HUDEP-2 (cell line): Measurements from ENCODE around the gene CORO2B.
A peak's percentile ranks its signal among the peaks of the same experiment; 100 is the strongest.

Experiments used
- DNase-seq, 76 experiments: peaks; one replicate each; lab custom pipeline; 2025; ENCODE audit not compliant: unreplicated experiment in 76 of 76; lab: John Stamatoyannopoulos, UW

Gene CORO2B

GRCh38 chr15:68623301-68623892 lies 44.6 kb downstream of the CORO2B start:
- no peak for DNase-seq

GRCh38 chr15:68625853-68626252 lies 47.1 kb downstream of the CORO2B start:
- DNase-seq, result no peak

- no peak for DNase-seq
Observed at GRCh38 chr15:68626283-68626682, 47.5 kb downstream of the CORO2B start.

- no peak for DNase-seq
Observed at GRCh38 chr15:68626739-68627138, 47.9 kb downstream of the CORO2B start.

DNA sequence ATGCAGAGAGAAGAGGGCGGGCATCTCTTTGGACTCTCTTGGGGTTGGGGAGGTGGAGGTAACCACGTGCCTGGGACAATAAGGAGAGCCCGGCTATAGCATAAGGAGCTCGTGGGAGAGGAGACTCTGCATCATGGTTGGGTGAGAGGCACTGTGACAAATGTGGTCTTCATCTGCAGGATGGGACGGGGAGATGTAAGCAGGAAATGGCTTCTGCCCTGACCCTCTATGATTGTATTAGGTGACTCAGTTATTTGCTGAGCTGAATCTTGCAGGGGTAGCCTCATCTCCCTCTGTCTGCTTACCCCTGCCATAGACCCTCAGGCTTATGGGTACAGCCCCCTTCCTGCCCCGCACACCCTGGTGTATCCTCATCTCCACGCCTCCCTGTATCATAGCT lies 48.7 kb downstream of the CORO2B start:
- no peak for DNase-seq

DNA sequence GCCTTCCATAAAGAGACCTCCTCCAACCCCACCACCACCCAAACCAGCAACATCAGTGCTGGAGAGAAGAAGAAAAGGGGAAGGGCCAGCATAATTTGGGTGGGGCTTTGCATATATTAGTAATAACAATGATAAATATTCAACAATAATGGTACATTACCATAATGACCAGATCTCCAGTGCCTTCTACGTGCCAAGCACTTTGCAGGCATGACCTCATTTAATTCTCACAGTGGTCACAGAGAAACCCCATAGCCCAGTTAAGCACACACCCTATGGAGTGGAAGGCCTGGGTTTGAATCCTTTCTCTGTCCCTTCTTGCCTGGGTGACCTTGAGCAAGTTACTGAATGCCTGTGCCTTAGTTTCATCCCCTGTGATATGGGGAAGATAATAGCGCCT lies 49.2 kb downstream of the CORO2B start:
- DNase-seq, result no peak

- no peak for DNase-seq
Observed at GRCh38 chr15:68629519-68630210, 50.9 kb downstream of the CORO2B start.

GRCh38 chr15:68630211-68630555 lies 51.4 kb downstream of the CORO2B start:
- DNase-seq, result no peak

DNA sequence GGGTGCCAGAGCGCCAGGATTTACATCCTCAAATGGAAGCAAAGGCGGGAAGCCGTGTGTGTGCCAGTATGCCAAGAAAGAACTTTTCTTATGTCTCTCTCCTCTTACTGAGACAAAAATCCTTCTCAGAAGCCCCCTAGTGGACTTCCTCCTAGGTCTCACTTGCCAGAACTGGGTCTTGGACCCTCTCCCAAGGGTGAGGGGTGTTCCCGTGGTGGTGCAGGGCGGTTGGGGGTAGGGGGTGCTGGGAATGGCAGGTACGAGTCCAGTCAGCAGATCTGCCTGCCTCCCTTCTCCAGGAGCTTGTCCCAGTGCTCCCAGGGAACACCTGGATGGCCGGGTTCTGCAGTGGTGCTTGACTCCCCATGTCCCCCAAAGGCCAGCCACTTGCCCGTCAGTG lies 52.0 kb downstream of the CORO2B start:
- DNase-seq, result no peak

GRCh38 chr15:68631601-68632051 lies 52.8 kb downstream of the CORO2B start:
- no peak for DNase-seq

GRCh38 chr15:68632101-68632500 lies 53.3 kb downstream of the CORO2B start:
- no peak for DNase-seq

DNA sequence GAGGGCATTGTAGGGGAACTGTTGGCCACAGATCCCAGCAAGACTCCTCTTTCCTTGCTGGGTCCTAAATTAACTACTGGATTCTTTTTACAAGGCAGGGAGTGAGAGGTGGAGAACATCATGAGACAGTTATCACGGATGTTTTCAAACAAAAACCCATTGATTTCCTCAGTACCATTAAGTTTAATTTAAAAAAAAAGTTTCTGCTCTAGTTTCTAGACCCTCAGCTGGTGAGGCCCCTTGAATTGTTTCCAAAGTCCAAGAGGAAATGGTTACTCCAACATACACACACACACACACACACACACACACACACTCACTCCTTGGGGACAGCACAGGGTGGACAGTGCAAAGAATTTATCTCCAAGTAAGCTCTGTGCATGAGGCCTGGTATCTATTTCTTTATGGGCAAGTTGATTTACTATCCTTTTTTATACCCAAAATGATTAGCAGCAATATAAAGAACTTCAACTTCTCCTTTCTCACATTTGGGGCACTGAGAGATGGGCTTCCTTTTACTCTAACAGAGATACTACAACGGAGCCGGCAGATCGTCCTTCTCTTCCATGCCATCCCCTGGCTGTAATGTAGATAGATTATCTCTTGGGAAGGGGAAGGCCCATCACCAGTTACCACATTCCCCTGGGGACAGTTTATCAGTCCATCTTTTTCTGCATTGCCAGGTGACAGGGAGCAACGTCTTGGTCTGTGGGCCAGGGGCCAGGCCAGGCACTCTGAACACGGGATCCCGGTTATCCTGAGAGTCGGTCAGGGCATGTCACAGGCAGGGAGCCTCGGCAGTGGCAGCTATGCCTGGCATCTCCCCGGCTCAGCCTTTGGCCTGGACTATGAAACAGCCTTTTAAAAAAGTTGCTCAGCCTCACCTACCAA lies 54.7 kb downstream of the CORO2B start:
- no peak for DNase-seq

DNA sequence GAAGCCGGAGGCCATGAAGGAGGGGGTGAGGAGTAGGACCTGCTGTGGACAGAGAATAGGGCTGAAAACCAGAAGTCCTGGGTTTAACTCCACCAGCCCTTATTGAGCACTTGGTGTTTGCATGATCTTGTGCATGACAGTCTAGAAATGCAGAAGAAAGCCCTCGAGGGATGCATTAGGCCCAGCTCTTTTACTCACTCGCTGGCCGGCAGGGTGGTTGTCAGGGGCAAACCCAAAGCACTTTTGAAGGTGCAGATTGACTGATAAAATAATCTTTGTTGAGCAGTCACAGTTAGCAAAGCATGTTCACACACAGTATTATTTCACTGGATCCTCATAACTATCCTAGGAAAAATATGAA lies 55.3 kb downstream of the CORO2B start:
- no peak for DNase-seq

DNA sequence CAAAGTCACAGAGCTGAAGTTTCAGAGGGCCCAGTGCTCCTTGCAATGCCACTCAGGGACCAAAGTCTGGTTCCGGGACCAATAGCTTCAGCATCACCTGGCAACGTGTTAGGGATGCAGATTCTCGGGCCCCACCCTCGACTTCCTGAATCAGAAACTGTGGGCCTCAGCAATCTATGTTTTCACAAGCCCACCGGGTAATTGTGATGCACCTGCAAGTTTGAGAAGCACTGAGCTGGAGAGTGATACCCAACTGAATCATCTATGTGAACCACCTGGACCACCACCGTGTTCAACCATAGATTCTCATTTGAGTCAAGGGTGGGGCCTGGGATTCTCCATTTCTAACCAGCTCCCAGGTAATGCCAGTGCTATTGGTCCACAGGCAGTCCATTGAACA lies 55.7 kb downstream of the CORO2B start:
- no peak for DNase-seq

GRCh38 chr15:68635141-68635540 lies 56.3 kb downstream of the CORO2B start:
- DNase-seq, result no peak

DNA sequence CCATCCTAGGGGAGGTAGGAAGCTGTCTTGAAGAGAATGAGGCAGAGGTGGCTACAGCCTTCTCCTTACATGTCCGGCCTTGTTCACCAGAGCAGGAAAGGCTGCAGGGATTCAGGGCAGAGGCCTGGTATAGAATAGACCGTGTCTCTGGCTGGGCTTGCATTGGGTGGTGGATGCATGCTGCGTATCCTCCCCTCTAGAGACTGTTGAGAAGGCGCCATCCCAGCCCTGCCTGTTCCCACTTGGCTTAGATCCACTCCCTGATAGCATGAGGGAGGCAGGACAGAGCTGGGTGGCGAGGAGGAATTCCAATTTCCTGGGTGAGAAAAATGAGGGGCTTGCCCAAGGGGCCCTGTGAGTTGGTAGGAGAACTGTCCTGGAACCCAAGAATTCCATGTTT lies 57.5 kb downstream of the CORO2B start:
- DNase-seq, result no peak

GRCh38 chr15:68637767-68638404 lies 59.1 kb downstream of the CORO2B start:
- no peak for DNase-seq

GRCh38 chr15:68638953-68639515 lies 60.2 kb downstream of the CORO2B start:
- DNase-seq, result no peak

DNA sequence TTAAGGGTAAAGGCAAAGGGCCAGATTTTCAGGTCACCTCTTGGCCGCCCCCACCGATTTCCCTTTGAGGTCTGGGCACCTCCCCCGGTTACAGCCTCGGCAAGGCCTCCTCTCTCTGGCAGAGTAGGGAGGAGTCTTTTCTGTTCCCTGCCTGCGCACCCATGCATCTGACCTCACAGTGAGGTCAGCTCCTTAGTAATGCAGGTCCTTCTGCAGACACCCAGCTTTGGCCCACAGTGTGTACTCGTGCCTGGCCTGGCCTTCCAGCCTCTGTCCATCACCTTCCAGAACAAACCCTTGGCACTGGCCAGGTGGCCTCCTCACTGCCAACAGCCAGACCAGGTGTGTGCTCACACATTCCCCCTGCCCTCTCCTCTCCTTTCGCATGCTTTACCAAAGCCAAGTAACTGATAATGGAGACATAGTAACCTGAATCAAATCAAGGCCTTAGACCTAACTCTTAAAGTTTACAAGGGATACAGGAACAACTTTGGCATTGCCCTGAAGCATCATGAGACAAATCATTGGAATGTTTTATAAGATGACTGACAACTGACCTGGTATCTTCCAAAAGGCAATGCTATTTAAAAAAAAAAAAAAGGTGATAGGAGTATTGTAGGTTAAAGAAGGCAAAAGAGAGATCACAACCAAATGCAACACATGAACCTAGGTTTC lies 61.3 kb downstream of the CORO2B start:
- peak in 8 of 76 experiments; percentile 5 to 37 (median 12) for DNase-seq

GRCh38 chr15:68640791-68641331 lies 62.1 kb downstream of the CORO2B start:
- no peak for DNase-seq
